Sigmoid colon (tissue), 4 donors: ENCODE data around the gene FFAR4.
"Not testable (repeated sequence)": the region's sequence is repeated elsewhere in the genome, so short reads cannot be mapped to it uniquely, and the experiment has no call there.

Experiments
- EP300 ChIP-seq, 4 donors: sonication (generic); formaldehyde crosslinking; IDR thresholded peaks; one replicate each; pipeline ENCODE4 v1.6.1; 2017; ENCODE audit warnings: antibody characterized with exemption in 4 of 4
- POLR2A ChIP-seq, 2 donors: fragments of 450-650 bp; IDR thresholded peaks; one replicate each; pipeline ENCODE4 v1.6.1; 2016; ENCODE audit warnings: antibody characterized with exemption in 2 of 2, mild to moderate bottlenecking in 2 of 2, moderate library complexity in 2 of 2

DNA sequence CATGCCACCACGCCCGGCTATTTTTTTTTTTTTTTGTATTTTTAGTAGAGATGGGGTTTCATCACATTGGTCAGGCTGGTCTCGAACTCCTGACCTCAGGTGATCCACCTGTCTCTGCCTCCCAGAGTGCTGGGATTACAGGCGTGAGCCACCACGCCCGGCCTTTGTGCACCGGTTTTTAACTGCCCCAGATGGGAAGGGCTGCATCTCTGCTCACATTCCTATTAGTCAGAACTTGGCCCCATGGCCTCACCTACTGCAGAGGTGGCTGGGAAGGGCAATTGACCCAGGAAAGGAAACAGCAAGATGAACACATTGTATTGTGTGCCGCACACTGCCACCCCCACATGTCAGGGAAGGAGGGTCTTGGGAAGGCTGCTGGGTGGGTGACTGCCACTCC lies 19.5 kb upstream of the FFAR4 start:
- TF ChIP-seq EP300, POLR2A (IDR thresholded peaks at IDR 0.05): not testable (repeated sequence)
